Stimulated activated CD4-positive, alpha-beta T cell treated with anti-CD3 and anti-CD28 coated beads, Interleukin-12 subunit alpha, Interleukin-12 subunit beta, amount 100 ng/mL, for 4 hours (primary cell): ENCODE data around the gene PDE4D.
A peak's percentile ranks its signal among the peaks of the same experiment; 100 is the strongest.
"Not testable (repeated sequence)": the region's sequence is repeated elsewhere in the genome, so short reads cannot be mapped to it uniquely, and the experiment has no call there.

Source experiments
- DNase-seq: peaks from one replicate; pipeline ENCODE4 v3.0.0-alpha.2; 2020

The PDE4D gene

DNA sequence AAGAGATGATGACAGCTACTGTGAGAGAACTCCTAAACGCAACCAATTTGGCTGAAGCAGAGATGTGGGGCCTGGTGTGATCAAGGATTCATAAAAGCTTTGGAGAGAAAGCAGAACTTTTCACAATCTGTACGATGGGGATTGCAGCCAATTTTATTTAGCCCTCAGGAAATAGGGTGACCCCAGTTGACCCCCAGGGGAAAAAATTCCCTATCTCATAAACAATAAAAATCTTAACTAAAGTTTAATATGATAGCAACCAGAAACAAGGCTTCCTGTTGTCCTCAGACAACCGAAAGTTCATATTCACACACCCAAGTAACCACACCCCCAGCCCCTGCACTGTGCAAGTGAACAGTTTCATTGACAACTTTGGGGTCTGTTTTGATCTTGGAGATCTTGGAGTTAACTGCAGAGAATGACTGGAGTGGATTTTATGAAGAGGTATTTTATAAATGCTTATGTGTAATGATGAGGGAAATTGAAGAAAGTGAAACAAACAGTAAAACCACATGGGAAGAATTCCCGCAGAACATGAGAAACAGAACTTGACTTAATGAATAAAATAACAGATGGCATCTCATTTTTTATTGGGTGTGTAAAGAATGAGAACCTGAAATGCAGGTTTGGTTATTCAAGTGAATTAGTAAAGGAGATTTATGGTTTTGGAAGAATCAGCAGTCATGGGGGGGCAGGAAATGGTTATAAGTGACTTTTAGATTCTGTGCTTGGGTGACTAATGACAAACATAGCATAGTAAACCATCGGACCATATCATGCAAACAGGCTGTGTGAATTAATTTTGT, 94.5 kb downstream of the PDE4D start:
- DNase-seq, result no peak

DNA sequence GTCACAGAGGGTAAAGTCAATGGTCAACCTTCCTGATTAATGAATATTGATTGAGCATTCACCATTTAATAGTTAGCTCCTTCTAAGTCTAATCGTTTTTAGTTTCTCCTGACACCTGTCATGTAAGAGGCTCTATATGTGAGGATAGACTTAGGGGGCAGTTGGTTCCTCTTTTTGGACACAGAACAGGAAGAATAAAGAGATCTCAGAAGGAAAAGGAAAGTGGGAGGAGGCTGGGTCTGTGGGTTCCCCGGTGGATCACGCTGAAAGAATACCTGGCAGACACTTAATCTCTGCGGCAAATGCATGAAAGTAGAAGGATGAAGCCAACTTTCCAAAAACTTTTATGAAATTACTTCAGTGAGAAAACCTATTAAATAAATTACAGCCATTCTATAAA, 98.4 kb downstream of the PDE4D start:
- no peak for DNase-seq

- no peak for DNase-seq
These were observed 100.4 kb downstream of the PDE4D start for GRCh38 chr5:59792983-59793585.

DNA sequence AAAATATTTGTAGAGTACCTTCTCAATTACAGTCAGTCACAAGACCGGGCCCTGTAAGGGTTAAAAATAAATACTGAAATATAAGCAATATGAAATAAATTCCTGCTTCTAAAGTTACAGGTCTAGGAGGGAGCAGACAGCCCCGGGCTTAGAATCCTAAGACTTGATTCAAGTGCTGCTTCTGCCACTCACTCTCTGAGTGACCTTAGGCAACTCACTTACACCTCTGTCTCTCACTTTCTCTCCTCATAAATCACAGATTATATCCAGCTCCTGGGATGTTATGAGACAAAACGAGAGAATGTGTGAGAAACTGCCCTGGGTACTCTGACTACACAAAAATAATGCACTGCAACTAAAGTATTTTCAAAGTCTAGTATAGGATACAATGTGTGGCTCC, 101.9 kb downstream of the PDE4D start:
- no peak for DNase-seq

GRCh38 chr5:59790776-59791475, 102.6 kb downstream of the PDE4D start:
- no peak for DNase-seq

DNA sequence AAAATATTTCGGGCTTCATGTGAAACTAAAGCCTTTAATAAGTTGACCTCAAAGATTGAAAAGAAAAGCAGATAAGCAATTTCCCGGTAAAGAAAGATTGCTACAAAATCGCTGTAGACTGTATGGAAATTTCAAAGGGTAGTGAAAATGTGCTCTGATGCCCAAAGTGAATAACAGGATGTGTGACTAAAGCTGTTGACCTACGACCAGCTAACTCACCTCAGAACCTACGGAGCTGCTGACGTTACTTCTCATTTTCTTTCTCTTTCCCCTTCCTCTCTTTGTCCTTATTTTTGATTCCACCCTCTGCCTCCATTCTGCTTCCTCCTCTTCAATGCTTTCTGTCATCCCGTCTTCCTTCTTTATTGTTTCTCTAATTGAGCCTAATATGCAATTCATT, 103.2 kb downstream of the PDE4D start:
- no peak for DNase-seq

DNA sequence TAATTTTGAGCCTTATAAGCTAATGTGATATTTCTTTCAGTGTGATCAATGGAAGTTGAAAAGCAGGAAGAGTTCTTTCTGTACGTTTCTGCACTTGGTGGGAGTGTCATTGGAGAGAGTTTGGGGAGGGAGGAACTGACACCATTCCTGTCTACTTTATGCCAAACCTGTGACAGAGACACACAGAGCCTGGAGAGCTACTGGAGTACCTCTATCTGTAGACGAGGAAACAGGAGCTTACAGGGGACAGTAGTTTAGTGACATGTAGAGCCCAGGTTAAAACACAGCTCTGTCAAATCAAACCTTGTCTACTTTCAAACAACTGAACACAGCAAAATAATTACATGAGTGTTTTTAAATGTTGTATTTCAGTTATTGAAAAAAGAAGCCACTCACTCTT, 103.6 kb downstream of the PDE4D start:
- DNase-seq, result no peak

DNA sequence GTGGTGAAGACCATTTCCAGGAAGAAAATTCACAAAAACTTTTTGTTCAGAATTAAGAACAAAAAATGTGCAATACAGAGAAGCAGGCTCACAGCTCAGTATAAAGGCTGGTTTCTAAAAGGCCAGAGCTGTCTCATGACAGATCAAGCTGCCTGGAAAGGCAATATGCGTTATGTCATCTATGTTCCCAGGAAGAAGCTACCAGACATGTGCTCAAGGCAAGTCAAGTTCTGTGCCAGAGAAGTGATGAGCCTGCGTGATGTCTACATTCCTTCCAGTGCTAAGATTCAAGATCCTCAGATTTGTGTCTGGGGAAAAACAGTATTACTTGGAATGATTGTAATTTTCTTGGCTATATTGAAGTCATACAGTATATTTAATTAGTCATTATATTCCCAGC, 104.3 kb downstream of the PDE4D start:
- no peak for DNase-seq

DNA sequence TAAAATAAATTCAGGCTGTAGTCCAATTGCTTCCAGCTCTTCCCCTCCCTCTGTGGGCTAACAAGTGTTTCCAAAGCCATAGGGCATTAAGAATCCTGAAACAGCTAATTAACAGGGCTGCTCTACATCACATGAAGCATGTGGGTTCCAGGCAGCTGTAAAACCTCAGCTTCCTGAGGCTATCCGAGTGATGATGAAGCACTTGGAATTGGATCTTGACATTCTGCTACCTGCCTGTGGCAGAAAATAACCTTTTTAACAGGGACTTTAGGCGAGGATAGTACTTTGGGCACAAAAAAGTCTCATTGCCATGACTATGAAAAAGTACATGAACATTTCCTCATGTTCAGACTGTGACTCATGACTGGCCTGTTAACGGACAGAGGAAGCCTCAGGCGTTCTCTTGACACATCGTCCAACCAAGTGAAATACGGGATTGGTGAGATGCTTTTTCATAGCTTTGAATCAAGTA, 107.2 kb downstream of the PDE4D start:
- no peak for DNase-seq

DNA sequence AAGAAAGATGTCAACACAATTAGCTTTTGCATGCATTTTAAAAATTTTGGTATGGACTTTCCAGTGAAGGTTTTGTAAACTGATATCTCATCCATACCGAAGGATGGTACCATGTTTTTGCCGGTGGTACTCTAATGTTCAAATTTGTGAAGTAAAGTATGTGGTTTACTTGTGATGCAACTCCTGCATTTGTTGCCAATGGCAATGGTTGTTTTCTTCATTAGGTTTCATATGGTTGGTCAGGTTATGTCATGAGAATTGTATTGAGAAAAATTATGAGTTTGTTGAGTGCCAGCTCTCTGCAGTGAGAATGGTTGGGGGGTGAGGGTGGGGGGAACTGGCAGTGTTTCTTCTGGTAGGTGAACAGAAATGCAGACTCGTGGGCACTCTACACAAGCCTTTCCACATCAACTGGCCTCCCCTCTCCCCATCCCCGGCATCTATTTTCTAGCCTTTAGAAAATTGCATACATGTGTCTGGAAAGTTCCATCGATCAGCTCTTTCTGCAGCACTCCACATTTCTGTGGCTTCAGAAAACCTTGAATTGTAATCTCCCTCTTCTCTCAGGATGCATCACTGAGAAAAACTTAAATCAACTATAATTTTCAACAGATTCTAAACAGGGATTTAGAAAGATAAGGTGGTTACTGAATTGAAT, 107.7 kb downstream of the PDE4D start:
- DNase-seq, result no peak

DNA sequence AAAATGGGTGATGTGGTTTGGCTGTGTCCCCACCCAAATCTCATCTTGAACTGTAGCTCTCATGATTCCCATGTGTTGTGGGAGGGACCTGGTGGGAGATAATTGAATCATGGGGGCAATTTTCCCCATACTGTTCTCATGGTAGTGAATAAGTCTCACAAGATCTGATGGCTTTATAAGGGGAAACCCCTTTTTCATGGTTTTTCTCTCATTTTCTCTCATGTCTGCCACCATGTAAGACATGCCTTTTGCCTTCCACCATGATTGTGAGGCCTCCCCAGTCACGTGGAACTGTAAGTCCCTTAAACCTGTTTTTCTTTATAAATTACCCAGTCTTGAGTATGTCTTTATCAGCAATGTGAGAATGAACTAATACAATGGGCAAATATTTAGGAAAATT, 108.8 kb downstream of the PDE4D start:
- DNase-seq, result not testable (repeated sequence)

GRCh38 chr5:59783264-59783663, 110.3 kb downstream of the PDE4D start:
- no peak for DNase-seq

DNA sequence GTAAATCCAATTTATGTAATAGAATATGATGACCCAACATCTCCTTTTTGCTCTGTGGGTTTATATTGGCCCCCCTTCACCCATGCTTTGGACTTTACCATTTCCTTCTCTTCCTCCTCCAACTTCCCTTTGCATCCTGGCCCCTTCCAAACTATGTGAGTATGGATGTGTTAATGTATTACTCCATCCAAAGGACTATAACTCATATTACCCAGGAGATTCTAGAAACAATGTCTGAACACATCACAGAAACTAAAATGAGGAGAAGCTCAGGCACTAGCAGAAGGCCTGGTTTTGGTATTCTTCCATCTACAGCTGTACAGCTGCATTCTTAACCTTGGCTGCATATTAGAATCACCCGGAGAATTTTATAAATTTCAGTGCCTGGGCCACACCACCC, 110.7 kb downstream of the PDE4D start:
- DNase-seq, result no peak

DNA sequence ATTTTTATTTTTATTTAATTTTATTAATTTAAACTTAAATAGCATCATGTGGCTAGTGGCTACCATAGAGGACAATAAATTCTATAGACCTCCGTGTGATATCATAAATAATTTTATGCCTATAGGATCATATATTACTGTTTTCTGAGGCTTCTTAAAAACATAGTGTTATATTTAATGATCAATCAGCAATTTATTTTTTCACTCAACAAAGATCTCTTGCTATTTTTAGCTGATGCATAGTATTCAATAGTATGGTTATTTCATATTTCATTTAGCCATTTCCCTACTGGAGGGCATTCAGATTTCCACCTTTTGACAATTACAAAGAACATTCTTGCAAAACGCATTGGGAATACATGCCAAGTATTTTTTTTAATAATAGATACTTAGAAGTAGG, 114.1 kb downstream of the PDE4D start:
- DNase-seq, result no peak

DNA sequence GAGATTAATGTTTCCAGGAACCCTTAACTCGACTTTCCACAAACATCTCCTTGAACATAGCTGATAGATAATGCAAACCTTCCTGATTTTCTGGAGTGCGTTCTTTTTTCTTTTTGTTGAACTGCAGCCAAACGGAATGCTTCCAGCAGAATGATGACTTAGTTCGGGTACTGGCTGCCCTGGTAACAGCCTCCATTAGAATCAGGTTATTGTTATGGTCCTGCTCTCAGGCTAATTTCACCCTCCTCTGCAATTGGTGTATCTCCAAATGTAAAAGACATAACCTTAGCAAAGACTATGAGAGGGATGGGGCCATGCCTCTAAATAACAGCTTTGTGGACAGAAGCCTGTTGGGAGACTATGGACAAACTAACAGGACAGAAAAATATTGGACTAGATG, 116.5 kb downstream of the PDE4D start:
- DNase-seq, result no peak

DNA sequence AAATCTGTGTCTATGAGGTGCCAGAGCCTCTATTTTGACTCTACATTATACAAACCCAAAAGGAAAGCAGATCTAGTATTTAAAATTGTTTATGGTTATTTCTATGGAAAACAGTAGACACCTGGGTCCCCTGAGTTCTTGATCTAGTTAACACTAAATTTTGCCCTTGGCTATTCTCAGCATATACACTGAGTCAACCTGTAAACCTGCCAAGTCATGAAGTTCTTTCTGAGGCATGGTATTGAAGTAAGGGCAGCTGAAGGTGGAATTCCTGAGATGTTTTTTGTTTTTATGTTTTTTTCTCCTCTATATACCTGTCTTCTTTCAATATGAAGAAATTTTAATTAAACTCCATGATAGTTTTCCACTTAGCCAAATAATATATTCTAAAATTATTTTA, 120.2 kb downstream of the PDE4D start:
- DNase-seq, result no peak

- DNase-seq, result no peak
These were observed 120.8 kb downstream of the PDE4D start for GRCh38 chr5:59772757-59773156.

GRCh38 chr5:59772206-59772605, 121.3 kb downstream of the PDE4D start:
- DNase-seq, result no peak

GRCh38 chr5:59770953-59771352, 122.6 kb downstream of the PDE4D start:
- DNase-seq, result no peak

GRCh38 chr5:59769832-59770231, 123.7 kb downstream of the PDE4D start:
- DNase-seq, result no peak

DNA sequence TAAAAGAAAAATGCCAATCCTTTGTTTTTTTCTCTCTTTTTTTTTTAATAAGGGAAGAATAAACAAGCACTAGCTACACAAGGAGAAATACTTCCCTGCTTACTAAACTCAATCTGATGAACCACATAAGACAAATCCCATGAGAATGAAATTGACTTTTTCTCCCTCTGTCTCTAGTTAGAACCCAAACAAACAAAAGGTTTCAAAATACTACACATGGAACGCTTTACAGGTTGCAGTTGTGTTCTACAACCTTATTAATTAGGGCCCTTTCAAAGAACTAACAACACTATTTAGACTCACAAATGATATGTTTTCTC, 124.5 kb downstream of the PDE4D start:
- no peak for DNase-seq

- peak; percentile 10 for DNase-seq
These were observed 125.1 kb downstream of the PDE4D start for GRCh38 chr5:59768152-59769040.
